Stomach (tissue), 9 donors: ENCODE results near the gene SFXN4. TPM values are rescaled to one million over a fixed set of nuclear protein-coding genes. Genes with fewer than 3 reads are reported as not detected.
A peak's percentile ranks its signal among the peaks of the same experiment; 100 is the strongest.

ENCODE experiments used
- DNase-seq, 2 donors: peaks; one replicate each; pipeline versions ENCODE4 v3.0.0 to v3.0.0-alpha.2; 2013 to 2019
- H3K27ac ChIP-seq, 5 donors: fragments of 200-600 bp in 4 of 5; sonication (generic) in 4 of 5; one replicate each; pipeline ENCODE4 v1.5.1; 2013 to 2019; ENCODE audit warnings: mild to moderate bottlenecking in 1 of 5, moderate library complexity in 1 of 5
- H3K27me3 ChIP-seq, 3 donors: fragments of 200-600 bp; sonication (generic); one replicate each; pipeline ENCODE4 v1.5.1; 2017 to 2019; ENCODE audit warnings: mixed run types in 1 of 3
- H3K36me3 ChIP-seq, 4 donors: fragments of 200-600 bp; sonication (generic); 1 replicate in 3 of 4; 2 replicates in 1 of 4; pipeline ENCODE4 v1.5.1; 2016 to 2019
- H3K4me1 ChIP-seq, 4 donors: fragments of 200-600 bp; sonication (generic); one replicate each; pipeline ENCODE4 v1.5.1; 2016 to 2019
- H3K4me3 ChIP-seq, 4 donors: fragments of 200-600 bp; sonication (generic) in 3 of 4; one replicate each; pipeline ENCODE4 v1.5.1; 2016 to 2019; ENCODE audit warnings: mild to moderate bottlenecking in 1 of 4
- H3K9me3 ChIP-seq, 4 donors: fragments of 200-600 bp; sonication (generic); one replicate each; pipeline ENCODE4 v1.5.1; 2016 to 2019
- EP300 ChIP-seq: sonication (generic); formaldehyde crosslinking; IDR thresholded peaks from one replicate; pipeline ENCODE4 v1.6.1; 2017; ENCODE audit warnings: antibody characterized with exemption
- POLR2A ChIP-seq, 4 donors: fragments of 450-650 bp; IDR thresholded peaks; one replicate each; pipeline ENCODE4 v1.6.1; 2016; ENCODE audit warnings: antibody characterized with exemption in 4 of 4, control low read depth in 2 of 4, mild to moderate bottlenecking in 1 of 4, moderate library complexity in 1 of 4
- POLR2AphosphoS5 ChIP-seq, 3 donors: sonication (generic); formaldehyde crosslinking; IDR thresholded peaks; one replicate each; pipeline ENCODE4 v1.6.1; 2016; ENCODE audit warnings: antibody characterized with exemption in 3 of 3
- WGBS, 5 donors: extraction: QIAGEN DNeasy Blood & Tissue Kit in 3 of 5; methylation state at CpG; one replicate each; pipeline versions ENCODE4 v1.1.5 to v1.1.7; 2013 to 2018; 5-methylcytosine and 5-hydroxymethylcytosine counted together
- intact Hi-C: fragments of 100-400 bp; cut with DNase I; formaldehyde crosslinking; loops from one replicate; pipeline ENCODE4 v1.15.1; 2023; ENCODE audit warnings: low total_unique reads
- polyA plus RNA-seq, 3 donors: library from polyadenylated mRNA; stranded (reverse); fragments of 200-250 nt; gene quantifications; one replicate each; pipeline ENCODE4 v1.2.3, GENCODE V29; 2013
- total RNA-seq, 5 donors: library from RNA; depleted of rRNA; stranded (reverse); fragments of >200 nt; gene quantifications; one replicate each; pipeline versions ENCODE4 v1.1.0 to v1.2.3, GENCODE V29; 2014 to 2016
- TF ChIP-seq, protein P1 (sequence below), 7 experiments: fragments of 450-650 bp in 4 of 7; fragments of 200-600 bp in 3 of 7; sonication (generic) in 3 of 7; IDR thresholded peaks; one replicate each; pipeline ENCODE4 v1.5.1; 2016 to 2019; ENCODE audit warnings: antibody characterized with exemption in 7 of 7, control low read depth in 2 of 7, mild to moderate bottlenecking in 1 of 7
- donor health status: healthy with polysubstance abuse.
- donor health status: Bipolar disorder and iron deficiency.
- donor health status: healthy.

Gene SFXN4
- total and polyA plus RNA-seq, 8 donors, result 2.7 to 72.7 (median 24.8) TPM

DNA sequence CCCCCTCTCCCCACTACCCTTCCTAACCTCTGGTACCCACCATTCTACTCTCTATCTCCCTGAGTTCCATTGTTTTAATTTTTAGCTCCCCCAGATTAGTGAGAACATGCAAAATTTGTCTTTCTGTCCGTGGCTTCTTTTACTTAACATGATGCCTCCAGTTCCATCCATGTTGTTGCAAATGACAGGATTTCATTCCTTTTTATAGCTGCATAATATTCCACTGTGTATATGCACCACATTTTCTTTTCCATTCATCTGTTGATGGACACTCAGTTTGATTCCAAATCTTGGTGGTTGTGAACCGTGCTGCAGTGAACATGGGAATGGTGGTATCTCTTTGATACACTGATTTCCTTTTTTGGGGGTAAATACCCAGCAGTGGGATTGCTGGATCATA lies 39.6 kb downstream of the SFXN4 start:
- H3K4me3 ChIP-seq, result no peak overlapping the region
- no peak for DNase-seq
- TF ChIP-seq EP300 (no peak), POLR2AphosphoS5 (IDR thresholded peaks at IDR 0.05) (no peak), POLR2A (IDR thresholded peaks at IDR 0.05) (no peak)
- TF ChIP-seq, protein P1, sequence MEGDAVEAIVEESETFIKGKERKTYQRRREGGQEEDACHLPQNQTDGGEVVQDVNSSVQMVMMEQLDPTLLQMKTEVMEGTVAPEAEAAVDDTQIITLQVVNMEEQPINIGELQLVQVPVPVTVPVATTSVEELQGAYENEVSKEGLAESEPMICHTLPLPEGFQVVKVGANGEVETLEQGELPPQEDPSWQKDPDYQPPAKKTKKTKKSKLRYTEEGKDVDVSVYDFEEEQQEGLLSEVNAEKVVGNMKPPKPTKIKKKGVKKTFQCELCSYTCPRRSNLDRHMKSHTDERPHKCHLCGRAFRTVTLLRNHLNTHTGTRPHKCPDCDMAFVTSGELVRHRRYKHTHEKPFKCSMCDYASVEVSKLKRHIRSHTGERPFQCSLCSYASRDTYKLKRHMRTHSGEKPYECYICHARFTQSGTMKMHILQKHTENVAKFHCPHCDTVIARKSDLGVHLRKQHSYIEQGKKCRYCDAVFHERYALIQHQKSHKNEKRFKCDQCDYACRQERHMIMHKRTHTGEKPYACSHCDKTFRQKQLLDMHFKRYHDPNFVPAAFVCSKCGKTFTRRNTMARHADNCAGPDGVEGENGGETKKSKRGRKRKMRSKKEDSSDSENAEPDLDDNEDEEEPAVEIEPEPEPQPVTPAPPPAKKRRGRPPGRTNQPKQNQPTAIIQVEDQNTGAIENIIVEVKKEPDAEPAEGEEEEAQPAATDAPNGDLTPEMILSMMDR (IDR thresholded peaks at IDR 0.05), result no peak
- peaks cover 0 to 8% (median 3%) of the 10 kb centered on the region in 4 donors for H3K4me1 ChIP-seq
- no peaks in the 10 kb centered on the region for H3K27me3 ChIP-seq
- H3K36me3 ChIP-seq, result peaks cover 45 to 97% (median 96%) of the 10 kb centered on the region in 4 donors
- intact Hi-C loops, result no loop called here
- no peak overlapping the region for H3K27ac ChIP-seq
- 93 to 100% (median 98%) methylated on average over 2 of the region's 2 CpGs for WGBS, 5 donors
- H3K9me3 ChIP-seq, result no peaks in the 10 kb centered on the region

DNA sequence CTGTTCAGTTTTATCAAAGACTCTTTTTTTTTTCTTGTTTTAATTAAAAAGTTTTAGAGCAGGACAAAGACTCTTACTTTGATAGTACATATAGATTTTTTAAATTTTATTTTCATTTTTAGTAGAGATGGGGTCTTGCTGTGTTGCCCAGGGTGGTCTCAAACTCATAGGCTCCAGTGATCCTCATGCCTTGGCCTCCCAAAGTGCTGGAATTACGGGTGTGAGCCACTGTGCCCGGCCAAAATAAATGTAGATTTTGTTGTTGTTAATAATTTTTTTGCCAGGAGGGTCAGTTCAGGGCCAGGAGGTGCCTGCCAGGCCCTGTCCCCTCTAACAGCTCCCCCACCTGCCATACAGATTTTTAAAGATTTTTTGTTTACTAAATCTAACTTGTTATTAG lies 44.6 kb downstream of the SFXN4 start:
- peaks cover 28 to 96% (median 90%) of the 10 kb centered on the region in 4 donors for H3K36me3 ChIP-seq
- H3K9me3 ChIP-seq, result no peaks in the 10 kb centered on the region
- H3K27me3 ChIP-seq, result no peaks in the 10 kb centered on the region
- peak overlapping the region in 3 of 5 donors; percentile 28 to 73 (median 53) for H3K27ac ChIP-seq
- no peak for DNase-seq
- H3K4me3 ChIP-seq, result no peak overlapping the region
- WGBS, 5 donors, result 90 to 96% (median 93%) methylated on average over 2 of the region's 2 CpGs
- no peak for TF ChIP-seq POLR2AphosphoS5 (IDR thresholded peaks at IDR 0.05)
- TF ChIP-seq POLR2A (IDR thresholded peaks at IDR 0.05), result no peak
- TF ChIP-seq, protein P1 (IDR thresholded peaks at IDR 0.05), result no peak
- TF ChIP-seq EP300, result no peak
- H3K4me1 ChIP-seq, result peaks cover 0 to 13% (median 3%) of the 10 kb centered on the region in 4 donors
- intact Hi-C loops, result no loop called here

DNA sequence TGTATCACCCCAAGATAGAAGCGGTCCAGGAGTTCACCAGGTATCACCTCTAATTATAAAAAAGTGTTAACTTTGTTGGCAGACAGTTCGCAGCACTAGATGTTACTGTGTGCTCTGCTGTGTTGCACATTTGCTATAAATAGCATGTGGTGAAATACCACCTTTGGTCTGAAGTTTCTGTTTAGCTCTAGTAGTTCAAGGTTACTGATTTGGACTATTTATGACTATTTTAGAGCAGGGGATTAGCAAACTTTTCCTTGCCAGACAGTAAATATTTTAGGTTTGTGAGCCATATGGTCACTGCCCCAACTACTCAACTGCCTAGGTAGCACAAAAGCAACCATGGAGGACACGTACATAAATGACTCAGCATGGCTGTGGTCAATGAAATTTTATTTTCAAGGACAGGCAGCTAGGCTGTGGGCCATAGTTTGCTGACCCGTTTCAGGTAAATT lies 45.1 kb downstream of the SFXN4 start:
- Histone ChIP-seq H3K4me3 (no peak overlapping the region), H3K27ac (peak overlapping the region in 3 of 5 donors; percentile 28 to 73 (median 53)), H3K36me3 (peaks cover 28 to 93% (median 86%) of the 10 kb centered on the region in 4 donors), H3K27me3 (no peaks in the 10 kb centered on the region), H3K4me1 (peaks cover 0 to 13% (median 3%) of the 10 kb centered on the region in 4 donors), H3K9me3 (no peaks in the 10 kb centered on the region)
- intact Hi-C loops, result no loop called here
- WGBS, 5 donors, result 65 to 80% (median 69%) methylated on average over 4 of the region's 4 CpGs
- no peak for DNase-seq
- TF ChIP-seq, protein P1 (IDR thresholded peaks at IDR 0.05), result no peak
- TF ChIP-seq POLR2A (IDR thresholded peaks at IDR 0.05) (no peak), EP300 (no peak)

DNA sequence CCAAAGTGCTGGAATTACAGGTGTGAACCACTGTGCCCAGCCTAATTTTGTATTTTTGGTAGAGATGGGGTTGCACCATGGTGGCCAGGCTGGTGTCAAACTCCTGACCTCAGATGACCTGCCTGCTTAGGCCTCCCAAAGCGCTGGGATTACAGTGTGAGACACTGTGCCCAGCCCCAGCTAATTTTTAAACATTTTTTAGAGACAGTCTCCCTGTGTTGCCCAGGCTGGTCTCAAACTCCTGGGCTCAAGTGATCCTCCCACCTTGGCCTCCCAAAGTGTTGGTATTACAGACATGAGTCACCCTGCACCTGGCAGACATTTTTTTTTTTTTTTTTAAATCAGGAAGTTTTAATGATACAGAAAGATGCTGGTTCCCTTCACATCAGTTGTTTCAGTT lies 46.1 kb downstream of the SFXN4 start:
- DNase-seq, result no peak
- 89 to 100% (median 91%) methylated on average over 1 of the region's 1 CpG for WGBS, 5 donors
- intact Hi-C loops, result no loop called here
- H3K36me3 ChIP-seq, result peaks cover 24 to 90% (median 83%) of the 10 kb centered on the region in 4 donors
- H3K27ac ChIP-seq, result peak overlapping the region in 2 of 5 donors; percentile 53 to 73
- H3K4me1 ChIP-seq, result peaks cover 0 to 19% (median 5%) of the 10 kb centered on the region in 4 donors
- H3K27me3 ChIP-seq, result no peaks in the 10 kb centered on the region
- TF ChIP-seq, protein P1 (IDR thresholded peaks at IDR 0.05), result no peak
- no peak for TF ChIP-seq POLR2AphosphoS5 (IDR thresholded peaks at IDR 0.05)
- no peak for TF ChIP-seq POLR2A (IDR thresholded peaks at IDR 0.05)
- TF ChIP-seq EP300, result no peak
- H3K4me3 ChIP-seq, result no peak overlapping the region
- H3K9me3 ChIP-seq, result no peaks in the 10 kb centered on the region
